Right lobe of liver (tissue), 6 donors: ENCODE results near the gene ADA. TPM values are rescaled to one million over a fixed set of nuclear protein-coding genes. Genes with fewer than 3 reads are reported as not detected.

Experiments
- ATAC-seq, 4 donors: fragments of 200-7000 bp; cut with Tn5 transposase; one replicate each; pipeline ENCODE4 v1.9.1; 2020; ENCODE audit warnings: mild to moderate bottlenecking in 4 of 4, moderate library complexity in 4 of 4
- DNase-seq, 3 donors: peaks; one replicate each; pipeline ENCODE4 v3.0.0-alpha.2; 2020
- H3K27ac ChIP-seq, 3 donors: fragments of 200-600 bp; one replicate each; pipeline ENCODE4 v1.8.0; 2022
- H3K27me3 ChIP-seq, 2 donors: fragments of 200-600 bp; one replicate each; pipeline ENCODE4 v1.8.0; 2022
- H3K36me3 ChIP-seq, 4 donors: fragments of 200-600 bp; sonication (generic) in 1 of 4; one replicate each; pipeline versions ENCODE4 v1.5.1 to v1.8.0; 2017 to 2022; ENCODE audit warnings: control low read depth in 1 of 4
- H3K4me1 ChIP-seq, 4 donors: fragments of 200-600 bp; sonication (generic) in 1 of 4; one replicate each; pipeline versions ENCODE4 v1.5.1 to v1.8.0; 2017 to 2022; ENCODE audit warnings: control low read depth in 1 of 4
- H3K4me3 ChIP-seq, 3 donors: fragments of 200-600 bp; one replicate each; pipeline ENCODE4 v1.8.0; 2022
- H3K9me3 ChIP-seq, 4 donors: fragments of 200-600 bp; sonication (generic) in 1 of 4; one replicate each; pipeline versions ENCODE4 v1.5.1 to v1.8.0; 2017 to 2022; ENCODE audit warnings: control low read depth in 1 of 4
- POLR2A ChIP-seq: fragments of 450-650 bp; IDR thresholded peaks from one replicate; pipeline ENCODE4 v1.6.1; 2017; ENCODE audit warnings: antibody characterized with exemption, mild to moderate bottlenecking
- WGBS: methylation state at CpG from one replicate; pipeline ENCODE4 v1.1.6; 2018; ENCODE audit warnings: low coverage, low lambda C conversion rate; ENCODE audit not compliant: insufficient coverage; ENCODE audit errors: missing lambda C conversion rate; 5-methylcytosine and 5-hydroxymethylcytosine counted together
- intact Hi-C, 2 donors: fragments of 100-400 bp; cut with DNase I; formaldehyde crosslinking; loops; one replicate each; pipeline versions ENCODE4 v1.11.2 to v1.14.1; 2022
- total RNA-seq, 6 experiments: library from RNA; depleted of rRNA in 2 of 6; stranded (reverse); fragments of >200 nt in 2 of 6; fragmentation: NEBNext Ultra II Directional in 3 of 6; extraction: Animal tissue kit (Norgen Biotek cat#: 25700) in 3 of 6; gene quantifications; one replicate each; pipeline versions ENCODE4 v1.1.0 to v1.2.4, GENCODE V29; 2016 to 2023
- TF ChIP-seq, protein P1 (sequence below), 4 donors: fragments of 200-600 bp in 3 of 4; fragments of 450-650 bp in 1 of 4; IDR thresholded peaks; one replicate each; pipeline versions ENCODE4 v1.5.1 to v1.8.0; 2016 to 2022; ENCODE audit warnings: antibody characterized with exemption in 4 of 4, mild to moderate bottlenecking in 2 of 4
- donor health status: DM: no; HTN: yes; CAD: no.
- donor health status: DM: no; HTN: no; CAD: no.
- donor health status: DM: no; HTN: no; CAD: no.
- donor health status: DM: no; HTN: yes; CAD: no.
- donor health status: DM: no; HTN: yes; CAD: no.

The ADA gene
- total RNA-seq, 6 experiments from 2014 or later, result 2.2 to 8.6 (median 3.7) TPM

DNA sequence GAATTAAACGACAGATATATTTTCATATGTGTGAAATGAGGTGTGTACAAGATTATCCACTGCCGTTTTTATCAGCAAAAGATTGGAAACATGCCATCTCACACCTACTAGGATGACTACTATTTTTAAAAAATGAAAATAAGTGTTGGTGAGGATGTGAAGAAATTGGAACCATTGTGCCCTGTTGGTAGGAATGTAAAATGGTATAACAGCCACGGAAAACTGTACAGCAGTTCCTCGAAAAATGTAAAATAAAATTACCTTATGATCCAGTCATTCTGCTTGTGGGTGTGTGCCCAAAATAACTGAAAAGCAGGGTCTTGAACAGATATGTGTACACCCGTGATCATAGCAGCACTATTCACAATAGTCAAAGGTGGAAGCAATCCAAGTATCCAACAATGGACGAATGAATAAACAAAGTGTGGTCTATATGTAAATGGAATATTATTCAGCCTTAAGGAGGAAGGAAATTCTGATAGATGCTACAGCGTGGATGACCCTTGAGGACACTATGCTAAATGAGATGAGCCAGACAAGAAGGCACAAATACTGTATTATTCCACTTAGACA lies 36.6 kb upstream of the ADA start:
- WGBS, result 32% methylated on average over 7 of the region's 7 CpGs
- DNase-seq, result no peak
- no peaks in the 10 kb centered on the region for H3K36me3 ChIP-seq
- ATAC-seq, result no peak
- no peaks in the 10 kb centered on the region for H3K27me3 ChIP-seq
- H3K4me1 ChIP-seq, result peaks cover 0 to 9% (median 4%) of the 10 kb centered on the region in 4 donors
- H3K4me3 ChIP-seq, result no peak overlapping the region
- intact Hi-C loops, result loop anchor here in 1 of 2 donors (10.0 kb wide), 1 partner anchor 177 kb away; no protein-coding TSS in a partner anchor
- TF ChIP-seq, protein P1, sequence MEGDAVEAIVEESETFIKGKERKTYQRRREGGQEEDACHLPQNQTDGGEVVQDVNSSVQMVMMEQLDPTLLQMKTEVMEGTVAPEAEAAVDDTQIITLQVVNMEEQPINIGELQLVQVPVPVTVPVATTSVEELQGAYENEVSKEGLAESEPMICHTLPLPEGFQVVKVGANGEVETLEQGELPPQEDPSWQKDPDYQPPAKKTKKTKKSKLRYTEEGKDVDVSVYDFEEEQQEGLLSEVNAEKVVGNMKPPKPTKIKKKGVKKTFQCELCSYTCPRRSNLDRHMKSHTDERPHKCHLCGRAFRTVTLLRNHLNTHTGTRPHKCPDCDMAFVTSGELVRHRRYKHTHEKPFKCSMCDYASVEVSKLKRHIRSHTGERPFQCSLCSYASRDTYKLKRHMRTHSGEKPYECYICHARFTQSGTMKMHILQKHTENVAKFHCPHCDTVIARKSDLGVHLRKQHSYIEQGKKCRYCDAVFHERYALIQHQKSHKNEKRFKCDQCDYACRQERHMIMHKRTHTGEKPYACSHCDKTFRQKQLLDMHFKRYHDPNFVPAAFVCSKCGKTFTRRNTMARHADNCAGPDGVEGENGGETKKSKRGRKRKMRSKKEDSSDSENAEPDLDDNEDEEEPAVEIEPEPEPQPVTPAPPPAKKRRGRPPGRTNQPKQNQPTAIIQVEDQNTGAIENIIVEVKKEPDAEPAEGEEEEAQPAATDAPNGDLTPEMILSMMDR (IDR thresholded peaks at IDR 0.05), result no peak
- no peak for TF ChIP-seq POLR2A
- H3K9me3 ChIP-seq, result no peaks in the 10 kb centered on the region
- no peak overlapping the region for H3K27ac ChIP-seq

DNA sequence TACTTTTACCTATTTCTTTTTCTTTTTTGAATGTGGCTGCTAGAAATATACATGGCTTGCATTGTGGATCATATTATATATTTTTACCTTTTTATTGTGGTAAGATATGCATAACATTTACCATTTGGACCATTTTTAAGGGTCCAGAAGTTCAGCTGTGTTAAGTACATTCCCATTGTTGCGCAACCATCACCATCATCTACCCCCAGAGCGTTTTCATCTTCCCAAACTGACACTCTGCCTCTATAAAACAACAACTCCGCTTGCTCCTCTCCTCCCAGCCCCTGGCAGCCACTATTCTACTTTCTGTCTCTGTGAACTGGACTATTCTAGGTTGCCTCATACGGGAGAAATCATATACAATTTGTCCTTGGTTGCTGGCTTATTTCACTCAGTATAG lies 35.4 kb upstream of the ADA start:
- no peaks in the 10 kb centered on the region for H3K9me3 ChIP-seq
- H3K27me3 ChIP-seq, result no peaks in the 10 kb centered on the region
- ATAC-seq, result no peak
- H3K4me3 ChIP-seq, result no peak overlapping the region
- H3K4me1 ChIP-seq, result peaks cover 0 to 9% (median 4%) of the 10 kb centered on the region in 4 donors
- TF ChIP-seq, protein P1 (IDR thresholded peaks at IDR 0.05), result no peak
- no peak for TF ChIP-seq POLR2A
- no peak for DNase-seq
- H3K27ac ChIP-seq, result no peak overlapping the region
- intact Hi-C loops, result loop anchor here in 1 of 2 donors (10.0 kb wide), 1 partner anchor 178 kb away; no protein-coding TSS in a partner anchor
- H3K36me3 ChIP-seq, result no peaks in the 10 kb centered on the region
- 80% methylated on average over 4 of the region's 4 CpGs for WGBS

DNA sequence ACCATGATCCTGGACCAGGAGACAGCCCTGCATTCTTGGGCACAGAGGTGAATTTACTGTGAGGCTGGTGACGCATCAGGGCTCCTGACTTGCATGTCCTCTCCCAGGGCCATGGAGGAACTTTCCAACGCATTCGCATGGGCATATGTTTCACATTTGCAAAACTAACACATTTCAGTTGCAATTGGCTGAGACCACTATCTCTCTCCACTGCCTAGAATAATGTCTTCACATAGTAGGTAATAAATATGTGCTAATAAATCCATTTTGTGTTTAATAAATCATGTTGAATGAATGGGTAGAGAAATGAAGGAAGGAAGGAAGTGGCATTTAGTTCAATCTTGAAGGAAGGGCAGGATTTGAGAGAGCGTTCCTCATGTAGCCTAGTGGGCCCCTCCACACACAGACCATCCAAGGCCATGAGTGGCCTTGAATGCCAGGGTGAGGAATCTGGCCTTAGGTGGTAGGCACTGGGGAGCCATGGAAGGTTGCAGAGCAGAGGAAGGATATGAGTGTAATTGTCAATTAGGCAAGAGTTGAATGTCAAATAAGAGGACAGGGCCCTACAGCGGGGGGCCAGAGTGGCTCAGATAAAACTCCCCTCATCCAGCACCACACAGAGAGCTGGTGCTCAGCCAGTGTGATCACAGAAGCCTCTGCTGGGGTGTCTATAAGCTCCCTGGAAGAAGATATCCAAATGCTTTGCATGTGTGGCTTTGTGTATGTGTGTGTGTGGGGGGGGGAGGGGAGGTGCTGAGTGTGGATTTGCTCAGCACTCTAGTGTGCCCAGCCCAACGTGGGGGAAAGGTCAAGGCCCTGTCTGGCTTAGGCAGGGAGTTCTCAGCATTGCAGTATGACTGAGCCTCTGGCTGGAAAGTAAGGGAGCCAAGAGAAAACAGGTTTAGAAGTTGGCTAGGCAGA lies 32.8 kb upstream of the ADA start:
- intact Hi-C loops, result loop anchor here in 1 of 2 donors (5.0 to 10.0 kb wide), 2 partner anchors 48 to 180 kb away; no protein-coding TSS in a partner anchor
- Histone ChIP-seq H3K27ac (peak overlapping the region in 1 of 3 donors; percentile 33), H3K27me3 (no peaks in the 10 kb centered on the region), H3K4me1 (peaks cover 0 to 9% (median 4%) of the 10 kb centered on the region in 4 donors), H3K9me3 (no peaks in the 10 kb centered on the region), H3K36me3 (no peaks in the 10 kb centered on the region), H3K4me3 (no peak overlapping the region)
- DNase-seq (peak; percentile 66 to 70 (median 68)), ATAC-seq (peak; percentile 79 to 87 (median 83))
- 44% methylated on average over 2 of the region's 6 CpGs for WGBS
- no peak for TF ChIP-seq POLR2A
- TF ChIP-seq, protein P1 (IDR thresholded peaks at IDR 0.05), result no peak

DNA sequence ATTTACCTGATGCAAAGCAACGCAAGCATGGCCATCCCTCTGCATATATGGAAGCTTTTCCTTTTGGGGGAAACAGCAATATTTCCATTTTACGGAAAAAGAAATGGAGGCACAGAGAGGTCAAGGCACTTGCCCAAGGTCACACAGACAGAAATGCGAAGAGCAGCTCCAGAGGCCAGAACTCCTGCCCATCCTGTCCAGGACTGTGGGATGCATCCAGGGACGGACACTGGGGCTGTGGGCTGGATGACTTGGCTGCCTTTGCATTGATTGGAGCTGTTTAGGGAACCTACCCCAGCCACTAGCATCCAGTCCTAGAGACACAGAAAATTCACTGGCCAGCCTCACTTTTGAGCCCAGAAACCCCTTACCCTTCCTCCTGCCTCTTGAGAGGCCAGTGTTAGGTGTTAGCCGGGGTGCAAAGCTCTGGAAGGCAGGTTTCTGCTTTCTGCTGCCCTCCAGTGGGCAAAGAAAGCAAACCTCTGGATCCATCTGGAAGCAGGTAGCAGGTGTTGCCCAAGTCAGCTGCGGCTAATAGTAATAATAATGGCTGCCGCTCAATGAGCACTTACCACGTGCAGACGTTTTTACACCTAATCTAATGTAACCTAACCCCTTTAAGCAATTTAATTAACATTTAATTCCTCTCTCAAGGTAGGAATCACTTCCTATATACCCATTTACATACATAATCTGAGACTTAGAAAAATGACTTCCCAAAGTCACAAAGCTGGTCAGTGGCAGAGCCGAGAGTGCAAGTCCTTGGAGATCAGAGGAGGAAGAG lies 32.0 kb upstream of the ADA start:
- 35% methylated on average over 6 of the region's 10 CpGs for WGBS
- H3K4me3 ChIP-seq, result no peak overlapping the region
- no peaks in the 10 kb centered on the region for H3K27me3 ChIP-seq
- no peaks in the 10 kb centered on the region for H3K36me3 ChIP-seq
- TF ChIP-seq, protein P1 (IDR thresholded peaks at IDR 0.05), result peak; percentile 44 to 81 (median 58)
- no peak for TF ChIP-seq POLR2A
- ATAC-seq (peak; percentile 81 to 89 (median 86)), DNase-seq (peak in 2 of 3 donors; percentile 47 to 60)
- H3K4me1 ChIP-seq, result peaks cover 0 to 9% (median 4%) of the 10 kb centered on the region in 4 donors
- intact Hi-C loops, result loop anchor here in 1 of 2 donors (5.0 to 10.0 kb wide), 2 partner anchors 49 to 181 kb away; no protein-coding TSS in a partner anchor
- no peak overlapping the region for H3K27ac ChIP-seq
- no peaks in the 10 kb centered on the region for H3K9me3 ChIP-seq
